DMS79 (cell line): ENCODE measurements around the gene IZUMO2.

Experiments used
- DNase-seq: peaks from one replicate; lab custom pipeline; 2025; lab: John Stamatoyannopoulos, UW

Gene IZUMO2

DNA sequence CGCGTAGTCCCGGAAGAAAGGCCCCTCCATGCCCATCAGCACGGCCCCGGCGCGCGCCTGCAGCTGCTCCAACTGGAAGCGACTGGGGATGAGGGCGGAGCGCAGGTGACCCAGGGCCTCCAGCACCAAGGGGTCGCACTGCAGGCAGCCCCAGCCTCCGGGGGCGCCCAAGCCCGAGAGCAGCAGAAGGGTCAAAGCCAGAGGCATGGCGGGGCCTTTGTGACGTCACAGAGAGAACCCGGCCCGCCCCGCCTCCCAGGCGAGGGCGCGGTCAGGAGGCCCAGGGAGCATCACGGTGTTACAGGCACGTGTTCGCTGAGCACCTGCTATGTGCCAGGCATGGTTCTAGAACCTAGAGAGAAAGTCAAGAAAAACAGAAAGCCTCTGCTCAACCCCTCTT is at the start of gene IZUMO2:
Gene IZUMO2, minus strand, starts transcription at position 294 of the 400 bp plus-strand sequence. Its CDS starts 87 bp downstream, at position 207.
- DNase-seq, result no peak

DNA sequence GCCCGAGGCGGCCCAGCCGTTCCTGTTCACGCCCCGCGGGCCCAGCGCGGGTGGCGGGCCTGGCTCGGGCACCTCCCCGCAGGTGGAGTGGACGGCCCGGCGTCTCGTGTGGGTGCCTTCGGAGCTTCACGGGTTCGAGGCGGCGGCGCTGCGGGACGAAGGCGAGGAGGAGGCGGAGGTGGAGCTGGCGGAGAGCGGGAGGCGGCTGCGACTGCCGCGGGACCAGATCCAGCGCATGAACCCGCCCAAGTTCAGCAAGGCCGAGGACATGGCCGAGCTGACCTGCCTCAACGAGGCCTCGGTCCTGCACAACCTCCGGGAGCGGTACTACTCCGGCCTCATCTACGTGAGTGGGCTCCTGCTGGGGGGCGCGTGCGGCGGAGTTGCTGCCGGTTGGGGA is 47.3 kb upstream of the IZUMO2 start:
- no peak for DNase-seq

DNA sequence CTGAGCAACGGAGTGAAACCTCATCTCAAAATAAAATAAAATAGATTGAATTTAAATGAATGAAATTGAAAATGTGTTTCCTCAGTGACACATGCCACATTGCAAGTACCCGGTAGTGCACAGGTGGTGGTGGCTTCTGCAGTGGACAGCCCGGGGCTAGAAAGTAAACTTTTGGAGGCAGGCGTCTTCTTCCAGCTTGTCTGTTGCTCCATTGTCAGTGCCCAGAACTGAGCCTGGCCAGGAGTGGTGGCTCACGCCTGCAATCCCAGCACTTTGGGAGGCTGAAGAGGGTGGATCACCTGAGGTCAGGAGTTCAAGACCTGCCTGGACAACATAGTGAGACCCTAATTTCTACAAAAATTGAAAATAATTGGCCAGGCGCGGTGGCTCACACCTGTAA is 46.0 kb upstream of the IZUMO2 start:
- DNase-seq, result no peak

DNA sequence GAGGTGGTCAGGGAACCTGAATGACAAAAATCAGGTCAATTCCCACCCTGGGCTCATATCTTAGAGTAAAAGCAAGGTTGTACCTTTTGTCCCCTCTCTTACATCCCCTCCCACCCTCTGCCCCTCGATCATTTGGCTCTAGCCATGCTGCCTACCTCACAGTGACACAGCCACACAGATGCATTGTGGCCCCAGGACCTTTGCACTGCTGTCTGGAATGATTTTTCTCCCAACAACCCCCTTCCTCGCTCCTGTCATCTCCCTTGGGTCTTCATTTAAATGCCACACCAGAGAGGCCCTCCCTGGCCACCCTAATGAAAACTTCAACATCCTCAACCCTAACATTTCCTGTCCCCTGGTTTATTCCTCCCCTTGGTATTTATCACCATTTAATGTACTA is 44.6 kb upstream of the IZUMO2 start:
- DNase-seq, result no peak

DNA sequence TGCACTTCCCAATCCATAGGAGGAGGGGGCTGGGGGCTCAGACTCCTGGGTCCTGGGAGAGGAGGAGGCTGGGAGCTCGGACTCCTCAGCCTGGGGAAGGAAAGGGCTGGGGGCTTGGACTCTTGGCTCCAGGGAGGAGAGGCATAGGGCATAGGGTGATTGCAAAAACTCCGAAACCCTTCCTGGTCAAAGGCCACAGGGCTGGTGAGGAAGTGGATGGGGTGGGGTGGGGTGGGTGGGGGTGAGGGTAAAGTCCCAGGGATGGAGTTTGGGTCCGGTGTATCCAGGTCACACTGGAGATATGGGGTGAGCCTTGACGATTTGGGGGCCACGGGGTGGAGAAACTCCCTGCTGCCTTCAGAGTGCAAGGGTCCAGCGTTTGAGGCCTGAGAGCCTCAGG is 43.1 kb upstream of the IZUMO2 start:
- no peak for DNase-seq

DNA sequence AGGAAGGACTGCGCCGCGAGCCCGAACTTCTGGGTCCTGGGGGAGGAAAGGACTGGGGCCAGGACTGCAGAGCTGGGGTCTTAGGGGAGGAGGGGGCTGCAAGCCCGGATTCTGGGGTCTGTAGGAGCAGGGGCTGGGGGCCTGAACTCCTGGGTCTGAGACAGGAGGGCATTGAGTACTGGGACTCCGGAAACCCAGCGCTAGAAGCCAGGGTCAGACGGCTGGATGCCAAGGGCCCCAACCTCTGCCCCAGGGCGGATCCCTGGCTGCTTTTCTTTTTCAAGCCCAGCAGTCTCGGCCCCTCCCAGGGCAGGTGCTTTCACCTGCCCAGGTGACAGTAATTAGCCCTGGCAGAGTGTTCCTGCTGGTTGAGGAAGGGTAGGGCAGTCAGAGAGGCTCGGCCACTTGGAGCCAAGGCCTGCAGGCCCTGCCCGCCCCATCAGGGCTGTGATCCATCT is 42.6 kb upstream of the IZUMO2 start:
- peak; percentile 77 for DNase-seq

DNA sequence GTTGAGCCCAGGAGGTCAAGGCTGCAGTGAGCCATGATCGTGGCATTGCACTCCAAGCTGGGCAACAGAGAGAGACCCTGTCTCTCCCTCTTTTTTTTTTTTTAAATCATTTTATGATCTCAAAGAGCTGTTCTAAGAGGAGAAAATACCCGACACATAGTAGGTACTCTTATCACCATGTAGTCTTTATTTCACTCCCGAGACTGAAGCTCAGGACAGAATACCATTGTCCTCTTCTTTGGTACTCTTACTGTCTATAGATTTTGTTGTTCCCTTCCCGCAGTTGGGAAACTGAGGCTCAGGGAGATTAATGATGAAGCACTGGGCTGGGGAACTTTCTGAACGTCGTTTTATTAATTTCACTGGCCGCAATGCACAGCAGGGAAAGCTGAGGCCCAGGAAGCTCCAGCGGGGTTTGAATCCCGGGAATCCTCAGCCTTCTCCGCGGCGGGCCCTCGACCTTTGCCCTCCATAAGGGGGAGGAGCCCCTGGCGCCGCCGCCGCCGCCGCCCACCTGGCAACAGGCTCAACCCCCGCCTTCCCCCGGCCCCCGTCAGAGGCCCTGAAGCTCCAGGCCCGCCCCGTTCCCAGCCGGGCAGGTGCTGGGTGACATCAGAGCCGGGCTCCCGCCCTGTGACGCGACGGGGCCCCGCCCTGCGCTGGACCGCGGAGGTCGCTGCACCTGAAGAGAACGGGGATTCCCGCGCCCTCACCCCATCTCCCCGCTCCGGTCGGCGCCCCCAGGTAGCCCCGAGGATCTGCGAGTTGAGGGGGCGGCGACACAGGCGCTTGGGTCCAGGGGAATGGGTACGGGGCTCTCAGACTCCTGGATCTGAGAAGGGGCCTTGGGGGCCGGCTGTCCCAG is 42.0 kb upstream of the IZUMO2 start:
- DNase-seq, result peak; percentile 71

DNA sequence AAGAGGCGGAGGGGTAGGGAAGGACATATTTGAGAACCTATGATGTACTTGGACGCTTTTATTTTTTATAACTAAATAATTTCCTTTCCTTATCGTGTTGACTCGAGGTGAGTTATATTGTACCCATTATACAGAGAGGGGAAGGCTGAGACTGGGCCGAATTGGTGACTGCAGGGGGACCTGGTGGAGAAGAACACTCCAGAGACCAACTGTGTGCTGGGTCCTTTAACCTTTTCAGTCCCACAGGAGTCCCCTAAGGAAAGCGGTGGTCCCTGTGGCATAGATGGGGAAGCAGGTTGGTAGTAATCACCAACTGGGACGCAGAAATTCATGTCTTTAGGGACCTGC is 41.0 kb upstream of the IZUMO2 start:
- no peak for DNase-seq

DNA sequence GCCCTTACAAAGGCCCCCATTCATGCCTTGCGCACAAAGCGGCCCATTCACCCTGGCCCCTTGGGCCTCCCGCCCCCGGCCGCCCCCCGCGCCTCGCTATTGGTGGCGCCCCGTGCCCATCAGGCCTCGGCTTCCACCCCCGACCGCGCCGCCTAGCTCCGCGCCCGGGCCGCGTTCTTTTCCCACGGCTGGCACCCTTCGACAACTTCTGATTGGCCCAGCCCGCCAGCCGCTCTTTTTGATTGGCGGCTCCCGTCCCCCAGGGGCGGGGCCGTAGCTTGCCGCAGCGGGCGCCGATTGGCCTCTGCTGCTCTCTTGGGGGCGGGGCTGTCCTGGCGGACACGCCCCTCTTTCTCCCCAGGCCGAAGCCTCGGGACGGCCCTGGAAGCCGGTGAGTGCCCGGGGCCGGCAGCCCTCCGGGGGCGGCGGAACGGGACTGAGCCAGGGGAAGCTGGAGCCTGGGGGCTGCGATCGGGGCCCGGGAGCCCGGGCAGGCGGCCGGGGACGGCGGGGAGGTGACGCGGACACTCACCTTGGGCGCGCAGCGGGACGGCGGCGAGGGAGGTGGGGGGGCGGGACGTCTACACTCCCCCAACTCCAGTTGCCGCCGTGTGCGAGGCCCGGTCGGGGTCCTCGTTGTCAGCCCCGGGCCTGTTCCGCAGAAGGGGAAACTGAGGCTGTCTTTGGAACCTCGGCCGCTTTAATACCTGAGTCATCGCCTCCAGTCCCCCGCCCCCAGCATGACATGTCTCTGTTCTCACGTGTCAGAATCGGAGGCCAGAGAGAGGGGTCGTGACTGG is 40.4 kb upstream of the IZUMO2 start, which contains the start of gene MYH14:
Gene MYH14, plus strand, starts transcription at position 342 of the 800 bp plus-strand sequence. CDS start 6,744 bp downstream, outside the sequence.
- peak; percentile 86 for DNase-seq

DNA sequence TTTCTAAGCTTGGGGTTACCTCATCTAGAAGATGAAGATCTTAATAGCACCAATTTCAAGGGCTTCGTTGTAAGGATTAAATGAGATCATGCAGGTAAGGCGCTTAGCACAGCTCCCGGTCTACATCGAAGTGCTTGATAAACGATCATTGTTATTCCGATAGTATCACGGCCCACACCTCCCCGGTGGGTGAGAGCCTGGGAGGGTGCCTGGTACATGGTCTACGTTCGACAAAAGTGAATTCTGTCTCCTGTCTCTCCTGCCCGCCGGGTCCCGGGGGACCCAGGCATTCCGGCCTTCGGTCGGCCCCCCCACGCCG is 39.8 kb upstream of the IZUMO2 start:
- DNase-seq, result no peak

DNA sequence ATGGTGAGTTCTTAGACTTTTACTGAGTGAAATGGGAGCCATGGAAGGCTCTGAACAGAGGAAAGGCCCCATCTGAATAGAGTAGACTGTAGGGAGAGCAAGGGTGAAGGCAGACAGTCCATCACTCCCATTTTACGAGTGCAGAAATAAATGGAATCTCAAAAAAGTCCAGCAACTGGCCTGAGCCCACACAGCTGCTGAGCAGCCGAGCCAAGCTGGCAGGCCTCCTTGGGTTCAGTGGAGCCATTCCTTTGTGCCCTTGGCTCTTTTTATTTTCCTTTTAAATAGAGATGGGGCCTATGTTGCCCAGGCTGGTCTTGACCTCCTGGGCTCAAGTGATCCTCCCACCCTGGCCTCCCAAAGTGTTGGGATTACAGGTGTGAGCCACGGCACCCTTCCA is 39.3 kb upstream of the IZUMO2 start:
- no peak for DNase-seq

DNA sequence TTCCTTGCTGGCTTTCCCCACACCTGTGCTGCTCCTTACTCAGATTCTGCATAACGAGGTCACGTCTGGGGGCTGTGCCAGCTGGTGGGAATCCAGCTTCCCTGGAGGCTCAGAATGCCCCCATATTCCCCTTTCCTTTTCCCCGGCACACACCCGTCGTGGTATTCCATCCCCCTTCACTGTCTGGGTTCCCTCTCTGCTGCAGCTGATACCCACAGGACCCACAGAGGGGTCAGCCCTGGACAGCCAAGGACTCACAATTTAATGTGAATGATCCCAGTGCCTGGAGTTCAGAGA is 36.1 kb upstream of the IZUMO2 start:
- no peak for DNase-seq

DNA sequence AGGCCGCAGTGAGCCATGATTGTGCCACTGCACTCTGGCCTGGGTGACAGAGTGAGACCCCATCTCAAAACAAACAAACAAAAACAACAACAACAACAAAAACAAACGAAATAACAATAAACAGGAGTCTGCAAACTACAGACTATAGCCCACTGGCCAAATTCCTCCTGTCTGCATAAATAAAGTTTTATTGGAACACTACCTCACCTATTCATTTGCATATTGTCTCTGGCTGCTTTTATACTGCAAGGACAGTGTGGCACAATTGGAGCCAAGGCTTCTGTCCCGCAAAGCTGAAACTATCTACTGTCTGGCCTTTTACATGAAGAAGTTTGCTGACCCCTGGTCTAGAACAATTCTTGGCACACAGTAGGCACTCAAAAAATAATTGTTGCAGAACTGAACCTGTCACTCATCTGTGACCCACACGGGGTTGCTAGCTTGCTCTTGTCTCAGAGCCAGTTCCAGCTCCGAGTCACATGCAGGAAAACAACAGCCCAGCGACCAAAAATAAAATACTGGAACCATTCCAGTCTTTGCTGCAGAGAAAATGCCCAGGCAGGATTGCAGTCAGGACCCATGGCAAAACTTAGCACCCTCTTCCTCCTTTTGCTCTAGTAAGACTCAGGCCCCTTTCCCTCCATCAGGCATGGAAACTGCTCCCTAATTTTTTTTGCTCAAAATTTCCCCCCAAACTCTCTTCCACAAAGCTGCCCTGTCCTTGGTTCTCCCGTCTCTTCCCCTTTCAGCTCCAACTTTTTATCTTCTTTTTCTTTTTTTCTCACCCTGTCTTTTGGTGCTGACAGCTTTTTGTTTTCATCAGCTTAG is 35.6 kb upstream of the IZUMO2 start:
- peak; percentile 40 for DNase-seq

DNA sequence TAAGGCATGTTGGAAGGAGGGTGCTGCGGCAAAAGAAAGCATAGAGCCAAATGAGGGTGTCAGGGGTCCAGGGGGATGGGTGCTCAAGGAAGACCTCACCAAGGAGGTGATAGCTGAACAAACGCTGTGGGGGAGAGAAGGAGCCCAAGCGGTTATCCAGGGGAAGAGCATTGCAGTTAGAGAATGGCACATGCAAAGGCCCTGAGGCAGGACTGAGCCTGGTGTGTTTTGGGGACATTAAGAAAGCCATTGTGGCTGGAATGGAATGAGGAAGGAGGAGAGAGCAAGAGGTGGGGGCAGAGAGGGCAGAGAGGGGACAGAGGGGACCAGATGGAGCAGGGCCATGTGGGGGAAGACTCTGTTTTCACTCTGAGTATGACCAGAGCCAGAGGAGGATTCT is 34.3 kb upstream of the IZUMO2 start:
- no peak for DNase-seq

DNA sequence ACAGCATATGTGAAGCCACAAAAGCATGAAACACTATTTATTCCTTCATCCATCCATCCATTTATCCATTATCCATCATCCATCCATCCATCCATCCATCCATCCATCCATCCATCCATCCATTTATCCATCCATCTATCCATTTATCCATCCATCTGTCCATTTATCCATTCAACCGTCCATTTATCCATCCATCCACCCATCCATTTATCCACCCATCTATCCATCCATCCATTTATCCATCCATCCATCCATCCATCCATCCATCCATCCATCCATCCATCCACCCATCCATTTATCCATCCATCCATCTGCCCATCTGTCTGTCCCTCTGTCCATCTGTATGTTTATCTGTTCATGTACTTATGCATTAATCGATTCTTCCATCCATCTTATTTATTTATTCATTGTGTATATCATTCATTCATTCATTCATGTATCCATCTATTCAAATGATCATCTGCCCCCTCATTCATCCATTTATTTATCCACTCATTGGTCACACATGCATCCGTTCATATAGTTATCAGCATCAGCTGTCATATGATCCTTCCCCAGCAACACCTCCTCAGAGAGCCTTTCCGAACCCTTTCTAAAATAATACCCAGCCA is 33.3 kb upstream of the IZUMO2 start:
- no peak for DNase-seq

DNA sequence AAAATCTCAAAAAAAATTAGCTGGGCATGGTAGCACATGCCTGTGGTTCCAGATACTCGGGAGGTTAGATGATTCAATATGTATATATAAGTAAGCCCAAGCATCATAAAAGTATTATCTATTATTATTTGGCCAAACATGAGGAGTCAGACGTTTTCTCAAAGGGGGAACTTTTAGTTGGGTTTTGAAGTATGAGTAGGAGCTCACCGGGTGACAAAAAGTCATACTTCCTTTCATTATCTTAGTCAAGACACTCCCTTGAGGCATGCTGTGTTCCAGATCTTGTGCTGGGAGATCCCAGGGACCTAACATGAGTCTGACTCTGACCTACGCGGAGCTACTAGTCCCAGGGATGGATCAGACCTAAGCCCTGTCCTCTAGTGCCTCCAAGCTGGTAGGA is 32.1 kb upstream of the IZUMO2 start:
- DNase-seq, result no peak

DNA sequence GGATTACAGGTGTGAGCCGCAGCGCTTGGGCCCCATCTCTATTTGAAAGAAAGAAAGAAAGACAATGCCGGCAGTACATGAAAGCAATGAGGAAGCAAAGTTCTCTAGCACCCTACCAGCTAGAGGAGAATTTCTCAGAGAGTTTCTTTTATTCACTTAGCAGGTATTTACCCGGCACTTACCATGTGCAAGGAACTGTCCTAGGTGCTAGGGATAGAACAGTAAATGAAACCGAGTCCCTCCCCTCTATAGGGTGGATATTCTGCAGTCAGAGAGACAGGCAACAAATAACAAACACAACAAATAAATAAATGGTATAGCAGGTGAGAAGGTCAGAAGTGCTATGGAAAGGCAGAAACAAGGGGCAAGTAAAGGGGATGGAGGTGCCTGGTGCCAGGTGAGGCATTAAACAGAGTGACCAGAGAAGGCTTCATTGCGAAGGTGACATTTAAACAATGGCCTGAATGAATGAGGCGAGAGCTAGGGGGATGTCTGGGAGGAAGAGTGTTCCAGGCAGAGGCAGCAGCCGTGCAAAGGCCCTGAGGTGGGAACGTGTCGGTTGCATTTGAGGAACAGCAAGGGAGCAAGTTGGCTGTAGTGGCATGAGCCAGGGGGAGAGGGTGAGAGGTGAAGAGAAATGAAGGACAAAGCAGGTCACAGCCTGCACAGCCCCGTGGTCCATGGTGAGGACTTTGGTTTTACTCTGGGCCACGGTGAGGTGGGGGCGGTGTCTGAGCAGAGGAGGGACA is 29.6 kb upstream of the IZUMO2 start:
- no peak for DNase-seq

DNA sequence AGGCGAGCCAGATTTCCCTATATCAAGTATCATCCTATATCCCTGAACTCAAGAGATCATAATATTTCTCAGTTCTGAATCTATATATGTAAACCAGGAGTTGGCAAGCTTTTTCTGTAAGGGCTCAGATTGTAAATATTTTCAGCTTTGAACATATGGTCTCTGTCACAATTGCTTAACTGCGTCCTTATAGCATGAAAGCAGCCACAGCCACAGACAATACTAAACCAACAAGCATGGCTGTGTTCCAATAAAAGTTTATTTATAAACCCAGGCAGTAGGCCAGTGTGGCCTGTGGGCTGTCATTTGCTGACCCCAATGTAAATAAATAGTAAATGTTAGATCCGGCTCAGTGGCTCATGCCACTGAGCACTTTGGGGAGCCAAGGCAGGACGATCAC is 28.1 kb upstream of the IZUMO2 start:
- no peak for DNase-seq

DNA sequence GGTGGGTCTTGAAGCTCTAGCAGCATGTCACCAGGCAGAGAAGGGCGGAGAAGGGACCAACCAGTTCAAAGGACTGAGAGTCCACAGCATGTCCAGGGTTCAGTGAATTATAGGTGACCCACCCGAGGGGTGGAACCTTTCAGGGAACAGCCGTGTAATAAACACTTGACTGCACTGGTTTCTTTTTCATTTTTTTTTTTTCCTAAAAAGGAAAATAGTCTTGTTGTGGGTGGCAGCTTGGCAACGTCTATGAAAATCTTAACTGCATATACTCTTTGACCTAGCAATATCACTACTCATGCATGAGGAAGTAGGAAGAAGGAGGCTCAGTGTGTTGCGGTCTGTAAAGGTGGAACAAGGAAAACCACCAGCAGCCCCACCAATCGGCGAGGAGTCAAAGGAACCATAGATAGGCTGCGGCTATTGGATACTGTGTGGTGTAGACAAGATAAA is 27.4 kb upstream of the IZUMO2 start:
- DNase-seq, result no peak

DNA sequence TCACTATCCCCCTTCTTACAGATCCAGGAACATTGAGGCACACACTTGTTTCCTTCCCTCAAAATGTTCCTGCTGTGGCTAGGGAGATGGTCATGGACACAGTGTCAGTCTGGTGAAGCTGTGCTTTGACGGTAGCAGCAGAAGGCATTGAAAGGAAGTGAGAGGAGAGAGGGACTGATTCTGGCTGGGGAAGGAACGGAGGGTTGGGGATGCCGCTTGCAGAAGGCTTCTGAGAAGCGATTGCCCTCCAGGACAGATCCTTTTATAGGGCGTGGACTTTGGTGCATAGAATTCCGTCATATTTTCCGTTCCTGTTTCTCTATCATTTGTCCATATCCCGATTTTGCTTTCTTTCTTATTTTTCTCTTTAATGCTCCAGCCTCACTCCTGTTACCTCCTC is 26.2 kb upstream of the IZUMO2 start:
- DNase-seq, result no peak

DNA sequence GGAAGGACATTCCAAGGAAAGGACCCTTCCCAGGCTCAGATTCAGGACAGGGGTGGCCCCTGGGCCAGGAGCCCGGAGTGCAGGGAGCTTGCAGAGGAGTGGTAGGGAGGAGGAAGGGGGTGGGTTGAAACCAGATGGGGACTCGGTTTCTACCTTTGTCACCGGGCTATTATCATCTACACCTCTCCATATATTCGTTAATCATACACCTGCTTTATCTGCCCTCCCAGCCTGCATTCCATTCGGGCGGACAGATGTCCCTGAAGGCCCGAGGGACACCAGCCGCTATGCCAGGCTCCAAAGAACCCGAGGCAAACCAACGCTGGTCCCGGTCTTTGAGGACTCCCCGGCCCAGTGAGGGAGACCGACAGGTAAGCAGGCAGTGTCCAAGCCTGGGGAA is 24.9 kb upstream of the IZUMO2 start:
- DNase-seq, result no peak
